Prostate gland (tissue), 2 donors: ENCODE results near the gene IL21R.

Experiments used
- CTCF ChIP-seq, 4 experiments: fragments of 200-600 bp in 2 of 4; fragments of 450-650 bp in 2 of 4; sonication (generic) in 2 of 4; IDR thresholded peaks; 1 replicate in 3 of 4; 2 replicates in 1 of 4; pipeline ENCODE4 v1.5.1; 2016 to 2019; ENCODE audit warnings: antibody characterized with exemption in 4 of 4, mild to moderate bottlenecking in 2 of 4, moderate library complexity in 2 of 4
- POLR2A ChIP-seq: fragments of 450-650 bp; IDR thresholded peaks from one replicate; pipeline ENCODE4 v1.6.1; 2016; ENCODE audit warnings: antibody characterized with exemption, mild to moderate bottlenecking
- POLR2AphosphoS5 ChIP-seq: sonication (generic); formaldehyde crosslinking; IDR thresholded peaks from one replicate; pipeline ENCODE4 v1.6.1; 2017; ENCODE audit warnings: antibody characterized with exemption

GRCh38 chr16:27491894-27492587, 90.1 kb downstream of the IL21R start:
- TF ChIP-seq POLR2AphosphoS5 (no peak), POLR2A (no peak), CTCF (IDR thresholded peaks at IDR 0.05) (no peak)
